DLD1 (cell line): ENCODE measurements around the gene HACD3.
"Not testable (repeated sequence)": the region's sequence is repeated elsewhere in the genome, so short reads cannot be mapped to it uniquely, and the experiment has no call there.

Experiments
- in situ Hi-C: cut with HindIII; loops from 2 replicates; pipeline ENCODE4 v1.10.0; 2017; ENCODE audit warnings: low sequenced_read_pairs

HACD3 gene

GRCh38 chr15:65598468-65598867 is 68.2 kb downstream of the HACD3 start:
- in situ Hi-C loops, result no loop called here

- in situ Hi-C loops, result no loop called here
Measured at GRCh38 chr15:65599677-65600076, 69.4 kb downstream of the HACD3 start.

GRCh38 chr15:65603134-65603533 is 72.9 kb downstream of the HACD3 start:
- in situ Hi-C loops, result no loop called here

GRCh38 chr15:65603559-65603958 is 73.3 kb downstream of the HACD3 start:
- in situ Hi-C loops, result no loop called here

GRCh38 chr15:65610871-65611718 is 80.8 kb downstream of the HACD3 start, which contains the start of gene INTS14:
Gene INTS14, minus strand, starts transcription at chr15:65611131. Its CDS starts 3,751 bp downstream, at chr15:65607380.
- in situ Hi-C loops, result no loop called here

- in situ Hi-C loops, result no loop called here
Measured at GRCh38 chr15:65611888-65612615, 81.8 kb downstream of the HACD3 start.

- in situ Hi-C loops, result no loop called here
Measured at GRCh38 chr15:65612616-65612946, 82.3 kb downstream of the HACD3 start.

GRCh38 chr15:65612949-65613744 is 82.9 kb downstream of the HACD3 start:
- in situ Hi-C loops, result no loop called here

GRCh38 chr15:65615887-65616286 is 85.6 kb downstream of the HACD3 start:
- in situ Hi-C loops, result not testable (repeated sequence)

GRCh38 chr15:65618560-65619109 is 88.4 kb downstream of the HACD3 start:
- in situ Hi-C loops, result no loop called here

GRCh38 chr15:65619626-65620290 is 89.5 kb downstream of the HACD3 start:
- in situ Hi-C loops, result no loop called here

- in situ Hi-C loops, result no loop called here
Measured at GRCh38 chr15:65620833-65621232, 90.6 kb downstream of the HACD3 start.

- in situ Hi-C loops, result no loop called here
Measured at GRCh38 chr15:65621638-65622037, 91.4 kb downstream of the HACD3 start, which contains the start of gene SLC24A1. Gene SLC24A1, plus strand, starts transcription at chr15:65621938. Its CDS starts 2,143 bp downstream, at chr15:65624081.

- in situ Hi-C loops, result no loop called here
Measured at GRCh38 chr15:65623103-65623502, 92.8 kb downstream of the HACD3 start.

GRCh38 chr15:65626856-65627255 is 96.6 kb downstream of the HACD3 start:
- in situ Hi-C loops, result no loop called here
